TTC549 (cell line): ENCODE results near the gene DUSP9.
"Not testable (repeated sequence)": the region's sequence is repeated elsewhere in the genome, so short reads cannot be mapped to it uniquely, and the experiment has no call there.

ENCODE experiments used
- FAIRE-seq: peaks from 2 replicates; lab custom pipeline; 2012; peaks lifted over from hg19 to GRCh38; lab: Jason Lieb, UNC

Gene DUSP9

DNA sequence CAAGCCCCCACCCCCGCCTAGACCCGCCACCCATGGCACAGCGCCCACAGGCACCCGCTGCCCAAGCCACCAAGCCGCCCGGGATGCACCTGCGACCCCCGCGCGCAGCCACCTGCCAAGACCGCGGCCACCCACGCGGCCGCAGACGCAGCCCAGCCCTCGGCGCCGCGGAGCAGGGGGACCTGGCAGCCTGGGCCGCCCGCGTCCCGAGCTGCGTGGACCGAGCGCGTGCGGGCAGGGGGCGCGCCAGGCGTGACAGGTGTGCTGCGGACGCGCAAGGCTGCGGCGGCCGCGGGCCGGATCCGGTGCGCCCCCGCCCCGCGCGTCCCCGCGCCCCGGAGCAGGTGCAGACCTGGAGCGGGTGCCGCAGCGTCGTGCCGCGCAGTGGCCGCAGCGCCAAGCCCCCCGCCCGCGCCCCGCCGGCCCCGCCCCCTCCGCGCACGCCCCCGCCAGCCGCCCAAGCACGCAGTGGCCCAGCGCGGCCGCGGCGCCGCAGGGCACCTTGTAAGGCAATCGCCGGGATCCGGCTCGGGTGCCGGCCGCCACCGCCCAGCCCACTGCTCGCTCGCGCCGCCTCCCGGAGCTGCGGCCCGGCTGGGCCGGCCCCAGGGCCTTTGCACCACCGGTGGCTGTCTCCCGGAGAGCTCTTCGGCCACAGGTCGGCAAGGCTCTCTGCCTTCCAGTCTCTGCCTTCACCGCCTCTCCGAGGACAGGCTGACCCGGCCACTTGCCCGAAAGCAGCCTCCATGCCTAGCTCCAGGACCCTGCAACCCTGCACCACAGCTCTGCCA lies 26.6 kb downstream of the DUSP9 start, which contains the start of gene PNCK:
TSS of gene PNCK (minus strand) at position 386 of the 791 bp plus-strand sequence. CDS start 737 bp downstream, outside the sequence.
- FAIRE-seq, result no peak

DNA sequence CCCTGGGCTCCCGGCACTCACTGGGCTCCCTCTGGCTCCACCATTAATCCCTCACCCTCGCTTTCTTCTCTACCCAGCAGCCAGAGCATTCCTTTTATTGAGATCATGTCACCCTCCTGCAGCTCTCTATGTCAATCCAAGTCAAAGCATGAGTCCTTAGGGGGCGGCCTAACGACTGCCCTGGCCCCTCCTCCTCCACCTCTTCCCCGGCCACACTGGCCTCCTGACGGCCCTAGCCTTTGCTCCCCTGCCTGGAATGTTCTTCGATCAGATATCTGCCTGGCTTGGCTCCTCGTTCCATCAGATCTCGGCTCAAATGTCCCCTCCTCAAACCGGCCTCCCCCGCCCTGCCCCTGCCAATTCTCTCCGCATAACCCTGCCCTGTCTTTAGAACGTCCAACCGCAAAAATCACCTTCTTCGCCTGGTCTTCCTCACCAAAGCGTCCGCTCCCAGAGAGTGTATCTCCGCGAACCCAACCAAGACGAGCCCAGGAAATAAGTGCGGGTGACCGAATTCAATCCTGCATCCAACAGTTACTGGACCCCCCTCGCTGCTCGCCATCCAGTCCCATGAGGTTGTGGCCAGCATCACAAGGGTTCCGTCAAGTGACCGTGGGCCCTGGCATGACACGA lies 27.3 kb downstream of the DUSP9 start:
- no peak for FAIRE-seq

DNA sequence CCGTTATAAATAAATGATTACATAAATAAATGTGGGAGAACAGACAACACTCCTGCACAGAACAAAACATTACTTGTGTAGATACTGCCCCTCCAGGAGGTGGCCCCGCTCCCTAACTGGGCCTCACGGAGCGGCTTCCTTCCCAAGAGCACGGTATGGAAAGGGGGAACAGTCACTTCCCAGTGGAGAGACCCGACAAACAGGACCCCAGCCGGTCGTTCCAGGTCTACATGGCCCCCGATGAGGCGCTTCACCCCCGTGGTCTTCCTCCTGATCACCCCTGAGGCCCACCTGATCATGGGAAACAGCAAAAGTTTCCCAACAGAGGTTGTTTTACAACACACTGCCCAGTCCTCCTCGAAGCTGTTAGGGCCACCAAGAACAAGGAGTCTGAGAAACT lies 34.2 kb downstream of the DUSP9 start:
- no peak for FAIRE-seq

DNA sequence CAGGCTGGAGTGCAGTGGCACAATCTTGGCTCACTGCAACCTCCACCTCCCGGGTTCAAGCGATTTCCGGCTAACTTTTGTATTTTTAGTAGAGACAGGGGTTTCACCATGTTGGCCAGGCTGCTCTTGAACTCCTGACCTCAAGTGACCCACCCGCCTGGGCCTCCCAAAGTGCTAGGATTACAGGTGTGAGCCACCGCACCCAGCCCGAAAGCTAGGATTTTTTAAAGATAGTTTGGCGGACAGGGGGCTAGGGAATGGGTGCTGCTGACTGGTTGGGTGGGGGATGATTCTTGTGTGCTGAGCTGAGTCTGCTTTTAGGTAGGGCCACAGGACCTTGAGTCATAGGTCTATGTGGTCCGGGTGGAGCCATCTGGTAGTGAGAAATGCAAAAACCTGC lies 36.5 kb downstream of the DUSP9 start:
- not testable (repeated sequence) for FAIRE-seq

DNA sequence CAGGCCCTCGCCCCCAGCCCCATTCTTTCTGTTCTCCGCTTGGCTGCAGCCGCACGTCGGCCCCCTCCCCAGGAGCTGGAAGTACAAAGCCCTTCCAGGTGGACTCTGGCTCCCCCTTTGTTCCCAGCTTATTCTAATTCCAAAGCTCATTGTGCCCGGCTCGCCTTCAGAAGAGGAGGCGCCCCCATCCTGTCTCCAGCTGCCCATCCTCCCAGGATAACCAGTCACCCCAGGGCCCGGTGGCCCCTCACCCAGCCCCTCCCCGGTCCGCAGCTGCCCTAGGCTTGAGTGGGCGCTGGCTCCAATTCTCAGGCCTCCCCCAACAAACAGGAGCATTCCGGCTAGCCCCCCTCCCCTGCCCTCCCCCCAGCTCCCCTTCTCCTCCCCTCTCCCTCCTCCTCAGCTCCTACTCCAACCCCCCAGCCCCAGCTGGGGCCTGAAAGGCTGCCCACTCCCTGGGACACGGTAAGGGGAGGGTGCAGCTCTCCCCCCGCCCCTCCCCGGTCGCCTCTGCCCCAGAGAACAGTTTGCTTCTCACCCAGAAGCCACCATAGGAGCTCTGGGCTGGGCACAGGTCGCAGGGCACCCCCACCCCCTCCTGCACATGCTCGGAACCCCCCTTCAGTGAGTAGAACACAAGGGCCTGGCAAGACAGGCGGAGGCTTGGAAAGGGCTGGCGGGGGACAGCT lies 37.6 kb downstream of the DUSP9 start:
- no peak for FAIRE-seq

DNA sequence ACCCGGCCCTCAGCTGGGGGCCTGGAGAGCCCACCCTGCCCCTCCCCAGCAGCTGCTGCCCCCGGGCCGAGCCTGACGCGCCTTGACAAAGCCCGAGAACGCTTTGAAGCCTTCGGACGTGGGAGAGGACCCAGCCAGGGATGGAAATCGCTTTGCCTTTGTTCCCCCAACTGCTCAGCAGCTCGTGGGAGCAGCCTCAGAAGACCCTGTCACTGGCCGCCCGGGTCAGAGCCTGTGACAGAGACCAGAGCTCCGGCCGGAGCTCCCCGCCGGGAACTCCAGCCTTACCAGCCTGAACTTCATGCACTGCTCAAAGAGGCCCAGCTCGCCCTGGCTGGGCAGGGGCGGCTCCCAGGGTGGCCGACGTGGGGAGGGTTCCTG lies 38.1 kb downstream of the DUSP9 start:
- FAIRE-seq, result no peak

DNA sequence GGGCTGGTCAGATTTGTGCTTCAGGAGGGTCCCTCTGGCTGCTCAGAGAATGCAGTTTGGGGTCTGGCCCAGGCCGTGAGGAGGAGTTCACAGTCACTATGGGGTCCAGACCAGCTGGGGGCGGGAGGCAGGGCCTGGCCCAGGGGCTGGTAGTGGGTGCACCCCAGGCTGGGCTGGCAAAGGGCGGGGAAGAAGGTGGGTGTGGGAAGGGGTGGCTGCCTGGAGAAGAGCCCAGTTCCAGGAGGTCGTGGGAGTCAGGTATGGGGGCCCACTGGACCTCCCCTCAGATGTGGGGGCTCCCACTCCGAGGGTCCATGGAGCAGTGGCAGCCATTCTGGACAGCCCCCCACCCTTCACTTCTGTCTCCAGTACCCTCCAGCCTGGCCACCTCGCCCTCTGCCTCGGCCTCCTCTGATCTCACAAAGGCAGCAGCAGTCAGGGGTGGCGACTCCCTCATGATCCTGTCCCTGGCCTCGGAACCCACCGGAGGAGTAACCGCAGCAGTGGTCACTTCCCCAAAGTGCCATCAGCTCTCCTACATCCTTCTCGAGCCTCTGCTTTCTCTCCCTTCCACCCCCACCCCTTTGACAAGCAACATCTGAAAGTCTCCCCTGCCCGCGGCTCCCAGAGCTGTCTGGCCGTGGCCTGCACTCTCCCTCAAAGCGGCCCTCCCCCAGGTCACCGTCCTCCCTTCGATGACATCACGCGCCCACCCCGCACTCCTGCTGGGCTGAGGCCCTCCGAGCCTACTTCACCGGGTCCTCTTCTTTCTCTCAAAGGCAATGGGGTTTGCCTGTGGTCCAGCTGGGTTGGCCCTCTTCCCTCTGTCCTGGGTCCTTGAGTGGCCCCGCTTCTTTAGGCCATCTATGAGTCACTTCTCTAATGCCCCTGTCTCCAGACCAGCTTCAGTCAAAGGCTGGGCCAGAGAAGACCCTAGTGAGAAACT lies 39.0 kb downstream of the DUSP9 start:
- FAIRE-seq, result no peak

DNA sequence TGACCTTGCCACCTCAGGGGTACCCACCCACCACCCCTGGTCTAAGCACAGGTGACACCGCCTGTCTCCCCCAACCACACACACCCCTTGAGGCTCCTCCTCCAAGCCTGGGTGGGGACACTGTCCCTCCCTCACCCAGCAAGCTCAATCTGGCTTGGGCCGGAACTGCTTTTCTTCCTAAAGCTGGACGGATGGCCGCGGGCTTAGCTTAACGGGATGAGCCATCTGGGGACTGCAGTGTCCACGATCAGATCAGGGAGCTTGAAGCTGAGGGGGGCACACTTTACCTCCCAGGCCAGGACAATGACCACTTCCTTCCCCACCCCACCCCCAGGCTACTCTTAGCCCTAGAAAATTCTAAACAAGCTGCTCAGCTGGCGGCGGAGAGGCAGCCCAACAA lies 39.7 kb downstream of the DUSP9 start:
- FAIRE-seq, result no peak

DNA sequence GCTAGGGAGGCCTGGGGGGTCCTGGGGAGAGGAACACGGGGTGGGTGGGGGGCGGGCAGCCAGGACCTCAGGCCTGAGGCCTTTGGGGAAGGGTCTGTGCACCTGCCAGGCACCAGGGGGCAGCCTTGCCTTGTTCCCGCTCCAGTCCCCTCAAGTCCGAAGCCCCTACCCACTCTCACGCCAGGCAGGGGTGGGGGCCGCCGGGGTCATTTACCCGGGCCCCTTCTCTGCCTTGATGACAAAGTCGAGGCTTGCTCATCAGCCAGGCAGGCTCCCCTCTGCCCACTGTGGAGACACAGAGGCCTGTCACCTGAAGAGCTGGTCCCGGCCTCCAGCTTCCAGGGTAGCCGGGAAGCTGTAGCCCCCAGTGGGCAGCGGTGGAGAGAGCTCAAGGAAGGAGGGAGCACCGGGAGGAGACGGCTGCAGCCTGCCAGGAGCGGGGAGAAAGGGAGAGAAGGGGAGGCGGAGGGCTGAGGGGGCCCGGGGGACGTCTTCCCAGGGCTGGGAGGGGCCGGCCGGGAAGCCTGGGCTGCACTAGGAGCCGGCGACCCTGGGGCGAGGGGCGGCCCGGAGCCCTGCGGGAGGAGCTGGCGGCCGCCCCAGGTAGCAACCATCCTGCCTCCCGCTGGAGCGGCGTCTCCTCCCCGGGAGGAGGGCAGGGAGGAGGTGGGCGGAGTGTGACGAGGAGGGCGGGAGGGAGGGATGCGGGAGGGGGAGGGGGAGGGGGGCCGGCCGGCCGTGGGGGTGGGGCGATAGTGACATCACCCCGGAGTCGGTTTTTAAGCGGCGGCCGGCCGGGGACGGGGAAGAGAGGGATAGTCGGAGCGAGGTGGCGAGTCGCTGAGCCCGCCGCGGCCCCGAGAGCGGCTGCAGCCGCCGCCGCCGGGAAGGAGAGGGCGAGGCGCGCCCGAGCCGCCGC lies 40.4 kb downstream of the DUSP9 start, which contains the start of gene SLC6A8:
TSS of gene SLC6A8 (plus strand) at position 806 of the 919 bp plus-strand sequence. CDS start 649 bp downstream, outside the sequence.
- FAIRE-seq, result no peak

DNA sequence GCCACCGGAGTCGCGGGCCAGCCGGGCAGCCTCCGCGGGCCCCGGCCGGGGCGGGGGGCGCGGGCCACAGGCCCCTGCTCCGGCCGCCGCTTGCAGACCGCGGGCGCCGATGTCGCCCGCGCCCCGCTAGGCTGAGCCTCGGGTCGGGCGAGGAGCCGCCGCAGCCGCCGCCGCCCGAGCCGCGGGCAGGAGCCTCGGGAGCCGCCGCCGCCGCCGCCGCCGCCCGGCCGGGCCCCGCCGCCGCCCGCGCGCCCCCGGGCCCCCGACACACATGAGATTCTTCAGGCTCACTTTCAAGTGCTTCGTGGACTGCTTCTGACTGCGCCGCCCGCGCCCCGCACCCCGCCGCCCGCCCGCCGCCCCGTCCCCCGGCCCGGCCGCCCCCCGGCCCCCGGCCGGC lies 41.1 kb downstream of the DUSP9 start:
- no peak for FAIRE-seq

DNA sequence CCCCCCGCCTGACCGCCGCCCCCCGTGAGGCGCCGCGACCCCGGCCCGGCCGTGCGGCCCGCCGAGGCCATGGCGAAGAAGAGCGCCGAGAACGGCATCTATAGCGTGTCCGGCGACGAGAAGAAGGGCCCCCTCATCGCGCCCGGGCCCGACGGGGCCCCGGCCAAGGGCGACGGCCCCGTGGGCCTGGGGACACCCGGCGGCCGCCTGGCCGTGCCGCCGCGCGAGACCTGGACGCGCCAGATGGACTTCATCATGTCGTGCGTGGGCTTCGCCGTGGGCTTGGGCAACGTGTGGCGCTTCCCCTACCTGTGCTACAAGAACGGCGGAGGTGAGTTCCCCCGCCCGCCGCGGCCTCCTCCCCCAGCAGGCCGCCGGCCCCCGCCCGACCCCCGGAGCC lies 41.5 kb downstream of the DUSP9 start:
- no peak for FAIRE-seq

DNA sequence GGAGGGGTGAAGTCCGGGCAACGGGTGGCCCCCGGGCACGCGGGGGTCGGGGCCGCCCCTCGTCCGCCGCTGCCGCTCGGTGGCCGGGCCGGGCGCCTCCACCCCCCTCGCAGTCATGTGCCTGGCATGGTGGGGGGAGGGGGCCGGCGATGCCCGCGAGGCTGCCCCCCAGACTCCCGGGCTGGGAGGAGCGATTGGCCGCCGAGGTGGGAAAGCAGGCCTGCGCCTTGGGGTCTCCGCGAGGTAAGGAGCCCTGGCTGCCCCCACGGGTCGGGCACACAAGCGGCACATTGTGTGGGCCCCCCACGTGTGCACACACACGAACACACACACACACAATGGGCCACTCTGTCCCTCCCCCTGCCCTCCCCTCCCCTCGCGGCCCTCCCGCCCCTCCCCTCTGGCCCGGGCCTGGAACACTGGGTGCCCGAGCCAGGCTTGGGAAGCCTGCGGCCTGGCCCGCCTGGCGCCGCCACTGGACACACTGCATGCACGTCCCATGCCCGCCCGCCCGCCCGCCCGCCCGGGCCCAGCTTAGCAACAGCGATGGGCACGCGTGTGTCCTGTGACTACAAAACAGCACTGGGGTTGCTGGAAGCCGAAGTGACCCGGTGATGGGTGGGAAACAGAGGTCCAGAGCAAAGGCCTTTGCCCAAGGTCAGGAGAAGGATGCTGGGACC lies 42.0 kb downstream of the DUSP9 start:
- FAIRE-seq, result no peak

DNA sequence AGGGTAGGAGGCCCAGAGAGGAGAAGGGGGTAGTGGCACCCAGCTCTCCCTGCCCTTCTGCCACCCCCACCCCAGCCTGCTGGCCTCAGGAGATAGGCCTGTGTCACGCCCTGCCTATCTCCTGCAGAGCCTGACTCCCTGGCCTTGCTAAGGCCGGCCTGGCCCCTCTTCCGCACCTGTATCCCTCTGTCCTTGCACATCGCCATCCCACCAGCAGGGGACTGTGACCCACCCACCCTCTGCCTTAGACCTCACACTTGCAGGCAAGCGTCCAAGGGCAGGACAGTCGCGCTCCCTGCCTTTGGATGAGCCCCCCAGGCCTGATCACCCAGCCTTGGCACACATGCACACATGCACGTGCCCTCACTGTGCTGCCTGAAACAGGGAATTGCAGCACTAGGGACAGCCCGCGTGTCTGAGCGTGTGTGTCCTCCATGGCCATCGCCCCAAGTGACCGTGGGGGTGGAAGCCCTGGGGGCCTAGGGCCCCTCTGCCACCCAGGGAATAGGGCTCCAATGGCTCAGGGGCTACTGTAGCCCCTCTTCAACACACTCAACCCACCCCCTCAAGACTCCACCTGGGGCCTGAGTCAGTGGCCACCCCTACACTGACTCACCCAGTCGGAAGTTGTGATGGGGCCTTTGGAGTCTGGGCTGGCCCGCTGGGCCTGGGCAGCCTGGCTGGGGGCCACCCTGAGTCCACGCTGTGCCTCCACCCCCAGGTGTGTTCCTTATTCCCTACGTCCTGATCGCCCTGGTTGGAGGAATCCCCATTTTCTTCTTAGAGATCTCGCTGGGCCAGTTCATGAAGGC lies 42.9 kb downstream of the DUSP9 start:
- FAIRE-seq, result no peak

DNA sequence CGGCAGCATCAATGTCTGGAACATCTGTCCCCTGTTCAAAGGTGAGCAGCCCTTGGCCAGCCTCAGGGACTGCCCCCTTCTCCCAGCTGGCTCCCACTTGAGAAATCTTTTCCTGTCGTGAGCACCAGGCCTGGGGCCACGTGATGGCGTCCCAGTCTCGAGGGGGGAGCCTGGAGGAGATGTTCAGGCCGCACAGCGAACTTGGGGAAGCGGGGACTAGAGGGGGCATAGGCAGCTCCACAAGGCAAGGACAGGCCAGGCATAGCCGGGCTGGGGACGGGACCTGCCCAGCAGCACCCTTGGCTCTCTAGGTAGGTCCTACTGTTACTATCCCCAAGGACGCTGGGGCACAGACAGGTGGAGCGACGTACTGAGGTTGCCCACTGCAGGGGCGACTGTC lies 43.5 kb downstream of the DUSP9 start:
- no peak for FAIRE-seq

DNA sequence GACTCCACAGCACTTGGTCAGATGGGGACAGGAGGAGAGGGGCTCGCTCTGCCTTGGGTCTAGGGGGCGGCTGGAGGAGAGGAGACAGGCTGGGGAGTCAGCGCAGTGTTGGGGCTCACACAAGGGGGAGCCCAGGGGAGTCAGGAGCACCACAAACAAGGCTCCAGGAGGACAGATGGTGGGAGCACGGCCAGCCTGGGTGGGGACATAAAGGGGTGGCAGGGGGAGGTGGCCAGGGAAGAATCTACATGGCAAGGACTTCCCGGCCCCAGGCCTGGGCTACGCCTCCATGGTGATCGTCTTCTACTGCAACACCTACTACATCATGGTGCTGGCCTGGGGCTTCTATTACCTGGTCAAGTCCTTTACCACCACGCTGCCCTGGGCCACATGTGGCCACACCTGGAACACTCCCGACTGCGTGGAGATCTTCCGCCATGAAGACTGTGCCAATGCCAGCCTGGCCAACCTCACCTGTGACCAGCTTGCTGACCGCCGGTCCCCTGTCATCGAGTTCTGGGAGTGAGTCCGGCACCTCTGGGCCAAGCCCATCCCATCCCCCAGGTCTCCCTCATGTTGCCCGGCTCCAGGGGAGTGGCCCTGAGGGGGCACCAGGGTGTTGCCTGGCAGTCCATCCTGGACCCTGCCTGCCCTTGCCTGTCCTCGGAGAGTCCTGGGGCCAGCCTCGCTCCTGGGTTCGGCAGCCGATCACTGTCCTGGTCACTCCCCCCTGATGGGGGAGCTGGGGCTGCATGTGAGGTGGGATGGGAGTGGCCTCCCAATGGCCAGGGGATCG lies 44.2 kb downstream of the DUSP9 start:
- FAIRE-seq, result not testable (repeated sequence)

DNA sequence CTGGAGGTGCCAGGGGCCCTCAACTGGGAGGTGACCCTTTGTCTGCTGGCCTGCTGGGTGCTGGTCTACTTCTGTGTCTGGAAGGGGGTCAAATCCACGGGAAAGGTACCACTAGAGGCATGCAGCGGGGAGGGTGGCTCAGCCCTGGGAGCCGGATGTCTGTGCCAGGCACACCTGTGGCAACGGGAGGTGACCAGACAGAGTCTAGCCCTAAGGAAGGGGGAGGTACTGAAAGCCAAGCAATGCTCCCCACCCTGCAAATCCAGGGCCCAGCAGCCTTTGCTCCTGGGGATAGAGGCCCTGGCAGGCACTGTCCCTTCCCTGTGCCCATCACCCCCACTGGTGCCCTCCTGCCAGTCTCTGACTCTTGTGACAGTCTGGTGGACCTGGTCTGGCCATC lies 45.0 kb downstream of the DUSP9 start:
- FAIRE-seq, result no peak

DNA sequence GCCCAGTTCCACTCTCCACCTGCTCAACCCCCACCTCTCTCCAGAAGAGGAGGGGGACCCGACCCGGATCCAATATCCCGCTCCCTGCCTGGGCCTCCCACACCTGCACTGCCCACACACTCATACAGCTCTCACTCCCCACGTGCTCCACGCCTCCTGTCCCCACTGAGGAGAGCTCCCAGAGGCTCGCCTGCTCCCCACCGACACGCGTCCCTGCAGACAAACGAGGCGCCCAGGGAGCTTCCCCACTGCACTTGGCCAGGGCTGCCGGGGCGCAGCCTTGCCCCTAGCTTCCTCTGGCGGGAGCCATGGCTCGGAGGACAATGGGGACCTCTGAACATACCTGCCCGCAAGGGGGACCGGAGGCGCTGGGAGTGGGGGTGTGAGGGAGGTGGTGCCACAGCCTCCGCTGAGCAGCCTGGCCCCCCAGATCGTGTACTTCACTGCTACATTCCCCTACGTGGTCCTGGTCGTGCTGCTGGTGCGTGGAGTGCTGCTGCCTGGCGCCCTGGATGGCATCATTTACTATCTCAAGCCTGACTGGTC lies 45.7 kb downstream of the DUSP9 start:
- FAIRE-seq, result no peak
